Stomach (tissue), 9 donors: ENCODE data around the gene WDR70. TPM values are rescaled to one million over a fixed set of nuclear protein-coding genes. Genes with fewer than 3 reads are reported as not detected.
"Not testable (repeated sequence)": the region's sequence is repeated elsewhere in the genome, so short reads cannot be mapped to it uniquely, and the experiment has no call there.

Experiments
- DNase-seq, 2 donors: peaks; one replicate each; pipeline versions ENCODE4 v3.0.0 to v3.0.0-alpha.2; 2013 to 2019
- H3K27ac ChIP-seq, 5 donors: fragments of 200-600 bp in 4 of 5; sonication (generic) in 4 of 5; one replicate each; pipeline ENCODE4 v1.5.1; 2013 to 2019; ENCODE audit warnings: mild to moderate bottlenecking in 1 of 5, moderate library complexity in 1 of 5
- H3K27me3 ChIP-seq, 3 donors: fragments of 200-600 bp; sonication (generic); one replicate each; pipeline ENCODE4 v1.5.1; 2017 to 2019; ENCODE audit warnings: mixed run types in 1 of 3
- H3K36me3 ChIP-seq, 4 donors: fragments of 200-600 bp; sonication (generic); 1 replicate in 3 of 4; 2 replicates in 1 of 4; pipeline ENCODE4 v1.5.1; 2016 to 2019
- H3K4me1 ChIP-seq, 4 donors: fragments of 200-600 bp; sonication (generic); one replicate each; pipeline ENCODE4 v1.5.1; 2016 to 2019
- H3K4me3 ChIP-seq, 4 donors: fragments of 200-600 bp; sonication (generic) in 3 of 4; one replicate each; pipeline ENCODE4 v1.5.1; 2016 to 2019; ENCODE audit warnings: mild to moderate bottlenecking in 1 of 4
- H3K9me3 ChIP-seq, 4 donors: fragments of 200-600 bp; sonication (generic); one replicate each; pipeline ENCODE4 v1.5.1; 2016 to 2019
- CTCF ChIP-seq, 7 experiments: fragments of 450-650 bp in 4 of 7; fragments of 200-600 bp in 3 of 7; sonication (generic) in 3 of 7; IDR thresholded peaks; one replicate each; pipeline ENCODE4 v1.5.1; 2016 to 2019; ENCODE audit warnings: antibody characterized with exemption in 7 of 7, control low read depth in 2 of 7, mild to moderate bottlenecking in 1 of 7
- EP300 ChIP-seq: sonication (generic); formaldehyde crosslinking; IDR thresholded peaks from one replicate; pipeline ENCODE4 v1.6.1; 2017; ENCODE audit warnings: antibody characterized with exemption
- POLR2A ChIP-seq, 4 donors: fragments of 450-650 bp; IDR thresholded peaks; one replicate each; pipeline ENCODE4 v1.6.1; 2016; ENCODE audit warnings: antibody characterized with exemption in 4 of 4, control low read depth in 2 of 4, mild to moderate bottlenecking in 1 of 4, moderate library complexity in 1 of 4
- POLR2AphosphoS5 ChIP-seq, 3 donors: sonication (generic); formaldehyde crosslinking; IDR thresholded peaks; one replicate each; pipeline ENCODE4 v1.6.1; 2016; ENCODE audit warnings: antibody characterized with exemption in 3 of 3
- WGBS, 5 donors: extraction: QIAGEN DNeasy Blood & Tissue Kit in 3 of 5; methylation state at CpG; one replicate each; pipeline versions ENCODE4 v1.1.5 to v1.1.7; 2013 to 2018; 5-methylcytosine and 5-hydroxymethylcytosine counted together
- intact Hi-C: fragments of 100-400 bp; cut with DNase I; formaldehyde crosslinking; loops from one replicate; pipeline ENCODE4 v1.15.1; 2023; ENCODE audit warnings: low total_unique reads
- polyA plus RNA-seq, 3 donors: library from polyadenylated mRNA; stranded (reverse); fragments of 200-250 nt; gene quantifications; one replicate each; pipeline ENCODE4 v1.2.3, GENCODE V29; 2013
- total RNA-seq, 5 donors: library from RNA; depleted of rRNA; stranded (reverse); fragments of >200 nt; gene quantifications; one replicate each; pipeline versions ENCODE4 v1.1.0 to v1.2.3, GENCODE V29; 2014 to 2016
- donor health status: healthy with polysubstance abuse.
- donor health status: Bipolar disorder and iron deficiency.
- donor health status: healthy.

The WDR70 gene
- total and polyA plus RNA-seq, 8 donors, result 13.0 to 131 (median 35.0) TPM

DNA sequence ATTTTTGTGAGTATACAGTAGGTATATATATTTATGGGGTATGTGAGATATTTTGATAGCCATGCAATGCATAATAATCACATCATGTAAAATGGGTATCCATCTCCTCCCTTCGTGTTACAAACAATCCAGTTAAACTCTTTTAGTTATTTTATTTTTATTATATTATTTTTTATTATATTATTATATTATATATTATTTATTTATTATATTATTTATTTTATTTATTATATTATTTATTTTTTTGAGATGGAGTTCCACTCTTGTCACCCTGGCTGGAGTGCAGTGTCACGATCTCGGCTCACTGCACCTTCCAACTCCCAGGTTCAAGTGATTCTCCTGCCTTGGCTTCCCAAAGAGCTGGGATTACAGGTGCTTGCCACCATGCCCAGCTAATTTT, 138.6 kb downstream of the WDR70 start:
- TF ChIP-seq EP300, result no peak
- Histone ChIP-seq H3K27me3 (no peaks in the 10 kb centered on the region), H3K4me1 (no peaks in the 10 kb centered on the region), H3K36me3 (peaks cover 6 to 33% (median 27%) of the 10 kb centered on the region in 4 donors), H3K9me3 (peaks cover 0 to 9% (median 4%) of the 10 kb centered on the region in 4 donors), H3K4me3 (no peak overlapping the region), H3K27ac (no peak overlapping the region)
- WGBS, 5 donors, result 98 to 99% (median 99%) methylated on average over 3 of the region's 3 CpGs
- no peak for DNase-seq
- intact Hi-C loops, result no loop called here

DNA sequence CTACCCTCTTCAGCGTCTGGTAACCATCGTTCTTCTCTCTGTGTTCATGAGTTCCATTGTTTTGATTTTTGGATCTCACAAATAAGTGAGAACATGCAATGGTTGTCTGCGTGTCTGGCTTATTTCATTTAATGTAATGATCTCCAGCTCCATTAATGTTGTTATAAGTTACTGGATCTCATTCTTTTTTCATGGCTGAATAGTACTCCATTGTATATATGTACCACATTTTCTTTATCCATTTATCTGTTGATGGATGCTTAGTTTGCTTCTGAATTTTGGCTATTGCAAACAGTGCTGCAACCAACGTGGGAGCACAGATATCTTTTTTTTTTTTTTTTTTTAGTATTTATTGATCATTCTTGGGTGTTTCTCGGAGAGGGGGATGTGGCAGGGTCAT, 139.2 kb downstream of the WDR70 start:
- DNase-seq, H3K27me3 ChIP-seq, H3K27ac ChIP-seq, intact Hi-C loops, H3K4me1 ChIP-seq, H3K4me3 ChIP-seq: not testable (repeated sequence)
- WGBS, 5 donors, result 92 to 99% (median 97%) methylated on average over 4 to 5 of the region's 5 CpGs
- peaks cover 6 to 38% (median 30%) of the 10 kb centered on the region in 4 donors for H3K36me3 ChIP-seq
- H3K9me3 ChIP-seq, result peaks cover 0 to 13% (median 4%) of the 10 kb centered on the region in 4 donors

DNA sequence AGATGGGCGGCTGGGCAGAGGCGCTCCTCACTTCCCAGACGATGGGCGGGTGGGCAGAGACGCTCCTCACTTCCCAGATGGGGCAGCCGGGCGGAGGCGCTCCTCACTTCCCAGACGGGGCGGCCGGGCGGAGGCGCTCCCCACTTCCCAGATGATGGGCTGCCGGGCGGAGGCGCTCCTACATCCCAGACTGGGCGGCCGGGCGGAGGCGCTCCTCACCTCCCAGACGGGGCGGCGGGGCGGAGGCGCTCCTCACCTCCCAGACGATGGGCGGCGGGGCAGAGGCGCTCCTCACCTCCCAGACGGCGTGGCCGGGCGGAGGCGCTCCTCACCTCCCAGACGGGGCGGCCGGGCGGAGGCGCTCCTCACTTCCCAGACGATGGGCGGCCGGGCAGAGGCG, 140.2 kb downstream of the WDR70 start:
- no peak for DNase-seq
- Histone ChIP-seq H3K27ac (no peak overlapping the region), H3K4me3 (no peak overlapping the region), H3K27me3 (no peaks in the 10 kb centered on the region), H3K9me3 (peaks cover 0 to 13% (median 4%) of the 10 kb centered on the region in 4 donors), H3K36me3 (peaks cover 6 to 38% (median 30%) of the 10 kb centered on the region in 4 donors), H3K4me1 (no peaks in the 10 kb centered on the region)
- intact Hi-C loops, result no loop called here
- WGBS, 5 donors, result 95 to 98% (median 97%) methylated on average over 31 to 43 of the region's 43 CpGs
- no peak for TF ChIP-seq POLR2AphosphoS5 (IDR thresholded peaks at IDR 0.05)
- TF ChIP-seq POLR2A (IDR thresholded peaks at IDR 0.05), result no peak

DNA sequence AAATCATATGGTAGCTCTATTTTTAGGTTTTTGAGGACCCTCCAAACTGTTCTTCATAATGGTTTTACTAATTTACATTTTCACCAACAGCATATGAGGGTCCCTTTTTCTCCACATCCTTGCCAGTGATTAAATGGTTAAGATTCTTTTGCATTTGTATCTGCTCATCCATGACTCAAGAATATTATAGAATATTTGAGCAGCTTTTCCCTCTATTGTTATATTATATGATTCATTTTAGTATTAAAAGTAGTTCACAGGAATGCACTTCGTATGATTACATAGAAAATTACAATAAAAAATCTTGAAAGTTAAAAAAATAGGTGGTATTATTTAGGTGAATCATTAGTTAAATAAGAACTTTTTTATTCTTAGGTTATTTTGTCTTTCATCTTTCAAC, 140.7 kb downstream of the WDR70 start:
- Histone ChIP-seq H3K36me3 (peaks cover 6 to 38% (median 30%) of the 10 kb centered on the region in 4 donors), H3K27me3 (no peaks in the 10 kb centered on the region), H3K27ac (no peak overlapping the region), H3K4me3 (no peak overlapping the region), H3K4me1 (no peaks in the 10 kb centered on the region), H3K9me3 (peaks cover 0 to 13% (median 4%) of the 10 kb centered on the region in 4 donors)
- TF ChIP-seq EP300, result no peak
- no peak for TF ChIP-seq POLR2A (IDR thresholded peaks at IDR 0.05)
- TF ChIP-seq POLR2AphosphoS5 (IDR thresholded peaks at IDR 0.05), result no peak
- no peak for TF ChIP-seq CTCF (IDR thresholded peaks at IDR 0.05)
- WGBS, 5 donors, result 94 to 98% (median 95%) methylated on average over 1 of the region's 1 CpG
- intact Hi-C loops, result no loop called here
- DNase-seq, result no peak

DNA sequence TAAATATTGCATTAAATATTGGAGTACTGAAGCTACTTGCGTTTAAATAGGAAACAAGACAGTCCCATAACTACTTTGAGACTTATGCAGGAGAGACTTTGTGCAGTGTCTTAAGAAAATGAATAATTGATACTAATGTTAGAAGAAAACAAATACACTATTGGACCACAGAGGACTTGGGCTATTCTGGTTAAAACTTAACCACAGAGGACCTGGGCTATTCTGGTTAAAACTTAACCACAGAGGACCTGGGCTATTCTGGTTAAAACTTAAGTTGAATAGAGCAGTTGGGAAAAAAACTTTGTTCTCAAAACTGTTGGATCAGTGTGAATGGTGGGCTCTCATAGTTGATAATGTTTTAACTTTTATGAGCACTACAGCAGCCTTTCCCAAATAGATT, 141.7 kb downstream of the WDR70 start:
- H3K36me3 ChIP-seq, result peaks cover 6 to 38% (median 30%) of the 10 kb centered on the region in 4 donors
- no peak overlapping the region for H3K27ac ChIP-seq
- DNase-seq, result no peak
- intact Hi-C loops, result no loop called here
- no peak for TF ChIP-seq EP300
- no peaks in the 10 kb centered on the region for H3K4me1 ChIP-seq
- peaks cover 0 to 13% (median 4%) of the 10 kb centered on the region in 4 donors for H3K9me3 ChIP-seq
- no peaks in the 10 kb centered on the region for H3K27me3 ChIP-seq
- no peak overlapping the region for H3K4me3 ChIP-seq
- 87 to 97% (median 93%) methylated on average over 1 of the region's 1 CpG for WGBS, 5 donors

GRCh38 chr5:37532976-37533740, 154.0 kb downstream of the WDR70 start:
- TF ChIP-seq EP300 (no peak), CTCF (IDR thresholded peaks at IDR 0.05) (no peak), POLR2AphosphoS5 (IDR thresholded peaks at IDR 0.05) (no peak), POLR2A (IDR thresholded peaks at IDR 0.05) (no peak)
- no peaks in the 10 kb centered on the region for H3K27me3 ChIP-seq
- WGBS, 5 donors, result 95 to 100% (median 96%) methylated on average over 13 of the region's 13 CpGs
- no peak for DNase-seq
- no peak overlapping the region for H3K27ac ChIP-seq
- H3K4me3 ChIP-seq, result no peak overlapping the region
- no peaks in the 10 kb centered on the region for H3K4me1 ChIP-seq
- intact Hi-C loops, result no loop called here
- peaks cover 0 to 27% (median 14%) of the 10 kb centered on the region in 4 donors for H3K36me3 ChIP-seq
- peaks cover 0 to 3% (median 0%) of the 10 kb centered on the region in 4 donors for H3K9me3 ChIP-seq
